Activated CD4-positive, alpha-beta T cell treated with anti-CD3 and anti-CD28 coated beads, Interleukin-2, amount 50 U/mL, for 16 hours (primary cell): ENCODE measurements around the gene NUAK1.
"Not testable (repeated sequence)": the region's sequence is repeated elsewhere in the genome, so short reads cannot be mapped to it uniquely, and the experiment has no call there.

Experiments
- DNase-seq: peaks from one replicate; pipeline ENCODE4 v3.0.0-alpha.2; 2020

The NUAK1 gene

GRCh38 chr12:106145539-106146447, 7.0 kb upstream of the NUAK1 start:
- DNase-seq: no peak

- DNase-seq: no peak
These were observed 6.1 kb upstream of the NUAK1 start for GRCh38 chr12:106144847-106145246.

GRCh38 chr12:106142591-106143261, 4.0 kb upstream of the NUAK1 start:
- no peak for DNase-seq

- DNase-seq: not testable (repeated sequence)
These were observed 3.2 kb upstream of the NUAK1 start for GRCh38 chr12:106141920-106142319.

- DNase-seq: no peak
These were observed 2.7 kb upstream of the NUAK1 start for GRCh38 chr12:106141452-106141851.

GRCh38 chr12:106141003-106141402, 2.2 kb upstream of the NUAK1 start:
- DNase-seq: no peak

- DNase-seq: no peak
These were observed 1.7 kb upstream of the NUAK1 start for GRCh38 chr12:106140223-106140986.

- DNase-seq: peak; percentile 12
These were observed 843 bp upstream of the NUAK1 start for GRCh38 chr12:106139422-106140171.

- DNase-seq: no peak
These were observed 459 bp downstream of the NUAK1 start for GRCh38 chr12:106138357-106138632.

GRCh38 chr12:106137530-106138356, 1.0 kb downstream of the NUAK1 start:
- no peak for DNase-seq

- peak; percentile 66 for DNase-seq
These were observed 2.5 kb downstream of the NUAK1 start for GRCh38 chr12:106136263-106136662.

- no peak for DNase-seq
These were observed 3.0 kb downstream of the NUAK1 start for GRCh38 chr12:106135781-106136180.

GRCh38 chr12:106135075-106135474, 3.7 kb downstream of the NUAK1 start:
- DNase-seq: no peak

- no peak for DNase-seq
These were observed 4.3 kb downstream of the NUAK1 start for GRCh38 chr12:106134294-106134949.

- no peak for DNase-seq
These were observed 5.3 kb downstream of the NUAK1 start for GRCh38 chr12:106133136-106134087.

GRCh38 chr12:106132175-106133135, 6.3 kb downstream of the NUAK1 start:
- no peak for DNase-seq

- no peak for DNase-seq
These were observed 7.1 kb downstream of the NUAK1 start for GRCh38 chr12:106131676-106132075.

- DNase-seq: no peak
These were observed 8.2 kb downstream of the NUAK1 start for GRCh38 chr12:106130474-106131113.
